Neural cell (in vitro differentiated cells): ENCODE measurements around the gene TRABD2B. TPM values are rescaled to one million over a fixed set of nuclear protein-coding genes. Genes with fewer than 3 reads are reported as not detected.

Source experiments
- H2AFZ ChIP-seq: fragments of 200-600, 300-800 bp; sonication (generic), shearing (Covaris generic); 2 replicates; pipeline ENCODE4 v1.6.0; 2014; ENCODE audit warnings: low read depth, mild to moderate bottlenecking, antibody characterized with exemption, low read length, moderate library complexity
- H3F3A ChIP-seq: fragments of 200-600 bp; shearing (Covaris generic); 2 replicates; pipeline ENCODE4 v1.6.1; 2016; ENCODE audit warnings: mild to moderate bottlenecking, moderate library complexity, mixed read lengths, antibody characterized with exemption, low read length; ENCODE audit not compliant: insufficient read depth, poor library complexity, severe bottlenecking
- H3K27ac ChIP-seq: fragments of 200-600, 300-800 bp; sonication (generic), shearing (Covaris generic); 2 replicates; pipeline ENCODE4 v1.5.1; 2014; ENCODE audit warnings: mild to moderate bottlenecking, low read length, moderate library complexity
- H3K27me3 ChIP-seq: fragments of 300-800, 200-600 bp; sonication (generic), shearing (Covaris generic); 2 replicates; pipeline ENCODE4 v1.6.0; 2014; ENCODE audit warnings: mild to moderate bottlenecking, low read depth, low read length, moderate library complexity; ENCODE audit not compliant: insufficient read depth
- H3K36me3 ChIP-seq: fragments of 300-800, 200-600 bp; sonication (generic), shearing (Covaris generic); 2 replicates; pipeline ENCODE4 v1.5.1; 2014; ENCODE audit warnings: mild to moderate bottlenecking, antibody characterized with exemption, low read length, moderate library complexity; ENCODE audit not compliant: insufficient read depth
- H3K4me2 ChIP-seq: fragments of 300-800, 200-600 bp; sonication (generic), shearing (Covaris generic); 2 replicates; pipeline ENCODE4 v1.6.0; 2014; ENCODE audit warnings: mild to moderate bottlenecking, low read length
- H3K4me3 ChIP-seq: fragments of 300-800, 200-600 bp; sonication (generic), shearing (Covaris generic); 2 replicates; pipeline ENCODE4 v1.5.1; 2014; ENCODE audit warnings: mild to moderate bottlenecking, low read length, moderate library complexity
- H3K79me2 ChIP-seq: fragments of 200-600 bp; shearing (Covaris generic); replicated peaks from 2 replicates; pipeline ENCODE4 v1.6.0; 2014; ENCODE audit warnings: mild to moderate bottlenecking, low read length, moderate library complexity; ENCODE audit not compliant: insufficient read depth
- H3K9ac ChIP-seq: fragments of 300-800, 200-600 bp; sonication (generic), shearing (Covaris generic); 2 replicates; pipeline ENCODE4 v1.6.1; 2016; ENCODE audit warnings: mild to moderate bottlenecking, low read length, mixed read lengths
- H3K9me2 ChIP-seq: fragments of 200-600 bp; shearing (Covaris generic); 2 replicates; pipeline ENCODE4 v1.6.1; 2016; ENCODE audit warnings: mild to moderate bottlenecking, low read length, mixed read lengths; ENCODE audit not compliant: insufficient read depth
- H3K9me3 ChIP-seq: fragments of 200-600, 300-800 bp; sonication (generic), shearing (Covaris generic); 2 replicates; pipeline ENCODE4 v1.6.1; 2016; ENCODE audit warnings: mild to moderate bottlenecking, mixed run types, low read length, moderate library complexity, mixed read lengths
- H4K20me1 ChIP-seq: fragments of 200-600 bp; shearing (Covaris generic); 2 replicates; pipeline ENCODE4 v1.6.1; 2016; ENCODE audit warnings: mild to moderate bottlenecking, mixed run types; ENCODE audit not compliant: insufficient read depth
- EP300 ChIP-seq: fragments of 450-650 bp; conservative IDR thresholded peaks from 2 replicates; pipeline ENCODE4 v1.6.1; 2014; ENCODE audit warnings: antibody characterized with exemption, mild to moderate bottlenecking, moderate library complexity; ENCODE audit not compliant: poor library complexity, severe bottlenecking
- EZH2 ChIP-seq: fragments of 200-600, 300-800 bp; shearing (Covaris generic), sonication (generic); IDR thresholded peaks from 2 replicates; pipeline ENCODE4 v1.6.1; 2014; ENCODE audit warnings: antibody characterized with exemption, low read length, borderline replicate concordance, mild to moderate bottlenecking; ENCODE audit not compliant: insufficient read depth, poor library complexity, severe bottlenecking
- MXI1 ChIP-seq: fragments of 450-650 bp; conservative IDR thresholded peaks from 2 replicates; pipeline ENCODE4 v1.6.1; 2014; ENCODE audit warnings: antibody characterized with exemption, mild to moderate bottlenecking; ENCODE audit not compliant: poor library complexity, severe bottlenecking
- POLR2AphosphoS5 ChIP-seq: IDR thresholded peaks from 2 replicates; pipeline ENCODE4 v1.6.1; 2012
- RAD21 ChIP-seq: fragments of 450-650 bp; conservative IDR thresholded peaks from 2 replicates; pipeline ENCODE4 v1.6.1; 2014; ENCODE audit warnings: antibody characterized with exemption, mild to moderate bottlenecking, moderate library complexity
- SMC3 ChIP-seq: fragments of 450-650 bp; conservative IDR thresholded peaks from 2 replicates; pipeline ENCODE4 v1.6.1; 2014; ENCODE audit warnings: antibody characterized with exemption, mild to moderate bottlenecking, moderate library complexity; ENCODE audit not compliant: poor library complexity
- TAF1 ChIP-seq: IDR thresholded peaks from 2 replicates; pipeline ENCODE4 v1.6.1; 2012; ENCODE audit warnings: low read depth
- polyA plus RNA-seq: library from polyadenylated mRNA; depleted of rRNA; stranded (reverse); fragments of >200 nt; gene quantifications from 2 replicates; pipeline ENCODE4 v1.2.3, GENCODE V29; 2014
- TF ChIP-seq, protein P1 (sequence below): IDR thresholded peaks from 2 replicates; pipeline ENCODE4 v1.6.1; 2012; ENCODE audit warnings: borderline replicate concordance
- TF ChIP-seq, protein P2 (sequence below): fragments of 450-650 bp; IDR thresholded peaks from 2 replicates; pipeline ENCODE4 v1.5.1; 2014; ENCODE audit warnings: antibody characterized with exemption, mild to moderate bottlenecking, moderate library complexity; ENCODE audit not compliant: poor library complexity, severe bottlenecking

Gene TRABD2B
- polyA plus RNA-seq, 1 donor from 2014 or later: 0.02 TPM

DNA sequence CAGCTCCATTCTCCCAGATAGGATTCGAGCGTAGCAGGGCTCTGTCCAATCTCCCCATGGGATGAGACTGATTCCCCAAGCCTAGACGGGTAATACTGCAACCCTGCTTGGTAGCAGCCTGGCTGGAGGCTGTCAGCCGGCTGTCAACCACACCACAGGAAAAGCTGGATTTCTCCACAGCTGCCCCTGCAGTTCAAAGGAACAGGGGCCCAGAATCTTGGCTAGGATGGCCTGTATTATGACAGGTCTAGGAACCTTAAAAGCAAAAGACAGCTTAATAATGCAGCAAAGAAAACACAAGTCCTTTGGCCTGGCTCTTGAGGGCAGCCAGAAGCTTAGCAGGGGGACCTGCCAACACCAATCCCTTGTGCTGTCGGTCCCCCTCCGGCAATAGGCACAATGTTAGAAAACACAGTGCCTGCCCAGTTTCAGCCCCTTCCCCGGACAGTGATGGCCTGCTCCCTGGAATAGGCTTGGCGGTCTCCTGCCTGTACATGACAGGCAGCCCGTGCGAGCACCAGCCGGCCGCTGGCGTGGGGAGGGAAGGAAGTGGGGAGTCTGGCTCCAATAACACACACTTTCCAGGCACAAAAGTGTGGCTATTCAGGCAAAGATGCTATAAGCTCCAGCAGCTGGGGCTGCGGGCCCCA lies 90.5 kb downstream of the TRABD2B start:
- TF ChIP-seq SMC3: no peak
- no peak for TF ChIP-seq TAF1
- TF ChIP-seq MXI1: no peak
- TF ChIP-seq, protein P1, sequence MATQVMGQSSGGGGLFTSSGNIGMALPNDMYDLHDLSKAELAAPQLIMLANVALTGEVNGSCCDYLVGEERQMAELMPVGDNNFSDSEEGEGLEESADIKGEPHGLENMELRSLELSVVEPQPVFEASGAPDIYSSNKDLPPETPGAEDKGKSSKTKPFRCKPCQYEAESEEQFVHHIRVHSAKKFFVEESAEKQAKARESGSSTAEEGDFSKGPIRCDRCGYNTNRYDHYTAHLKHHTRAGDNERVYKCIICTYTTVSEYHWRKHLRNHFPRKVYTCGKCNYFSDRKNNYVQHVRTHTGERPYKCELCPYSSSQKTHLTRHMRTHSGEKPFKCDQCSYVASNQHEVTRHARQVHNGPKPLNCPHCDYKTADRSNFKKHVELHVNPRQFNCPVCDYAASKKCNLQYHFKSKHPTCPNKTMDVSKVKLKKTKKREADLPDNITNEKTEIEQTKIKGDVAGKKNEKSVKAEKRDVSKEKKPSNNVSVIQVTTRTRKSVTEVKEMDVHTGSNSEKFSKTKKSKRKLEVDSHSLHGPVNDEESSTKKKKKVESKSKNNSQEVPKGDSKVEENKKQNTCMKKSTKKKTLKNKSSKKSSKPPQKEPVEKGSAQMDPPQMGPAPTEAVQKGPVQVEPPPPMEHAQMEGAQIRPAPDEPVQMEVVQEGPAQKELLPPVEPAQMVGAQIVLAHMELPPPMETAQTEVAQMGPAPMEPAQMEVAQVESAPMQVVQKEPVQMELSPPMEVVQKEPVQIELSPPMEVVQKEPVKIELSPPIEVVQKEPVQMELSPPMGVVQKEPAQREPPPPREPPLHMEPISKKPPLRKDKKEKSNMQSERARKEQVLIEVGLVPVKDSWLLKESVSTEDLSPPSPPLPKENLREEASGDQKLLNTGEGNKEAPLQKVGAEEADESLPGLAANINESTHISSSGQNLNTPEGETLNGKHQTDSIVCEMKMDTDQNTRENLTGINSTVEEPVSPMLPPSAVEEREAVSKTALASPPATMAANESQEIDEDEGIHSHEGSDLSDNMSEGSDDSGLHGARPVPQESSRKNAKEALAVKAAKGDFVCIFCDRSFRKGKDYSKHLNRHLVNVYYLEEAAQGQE: no peak
- TF ChIP-seq, protein P2, sequence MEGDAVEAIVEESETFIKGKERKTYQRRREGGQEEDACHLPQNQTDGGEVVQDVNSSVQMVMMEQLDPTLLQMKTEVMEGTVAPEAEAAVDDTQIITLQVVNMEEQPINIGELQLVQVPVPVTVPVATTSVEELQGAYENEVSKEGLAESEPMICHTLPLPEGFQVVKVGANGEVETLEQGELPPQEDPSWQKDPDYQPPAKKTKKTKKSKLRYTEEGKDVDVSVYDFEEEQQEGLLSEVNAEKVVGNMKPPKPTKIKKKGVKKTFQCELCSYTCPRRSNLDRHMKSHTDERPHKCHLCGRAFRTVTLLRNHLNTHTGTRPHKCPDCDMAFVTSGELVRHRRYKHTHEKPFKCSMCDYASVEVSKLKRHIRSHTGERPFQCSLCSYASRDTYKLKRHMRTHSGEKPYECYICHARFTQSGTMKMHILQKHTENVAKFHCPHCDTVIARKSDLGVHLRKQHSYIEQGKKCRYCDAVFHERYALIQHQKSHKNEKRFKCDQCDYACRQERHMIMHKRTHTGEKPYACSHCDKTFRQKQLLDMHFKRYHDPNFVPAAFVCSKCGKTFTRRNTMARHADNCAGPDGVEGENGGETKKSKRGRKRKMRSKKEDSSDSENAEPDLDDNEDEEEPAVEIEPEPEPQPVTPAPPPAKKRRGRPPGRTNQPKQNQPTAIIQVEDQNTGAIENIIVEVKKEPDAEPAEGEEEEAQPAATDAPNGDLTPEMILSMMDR: no peak
- TF ChIP-seq EZH2: no peak
- TF ChIP-seq RAD21: no peak
- no peak for TF ChIP-seq POLR2AphosphoS5
- no peak for TF ChIP-seq EP300
- no peak overlapping the region for H3K27ac ChIP-seq
- no peaks in the 10 kb centered on the region for H3K9me3 ChIP-seq
- no peaks in the 10 kb centered on the region for H3K36me3 ChIP-seq
- no peaks in the 10 kb centered on the region for H4K20me1 ChIP-seq
- H3K4me3 ChIP-seq: no peak overlapping the region
- no peaks in the 10 kb centered on the region for H3F3A ChIP-seq
- no peaks in the 10 kb centered on the region for H3K79me2 ChIP-seq
- no peak overlapping the region for H3K9ac ChIP-seq
- no peaks in the 10 kb centered on the region for H3K9me2 ChIP-seq
- no peak overlapping the region for H2AFZ ChIP-seq
- H3K27me3 ChIP-seq: no peaks in the 10 kb centered on the region
- no peak overlapping the region for H3K4me2 ChIP-seq

DNA sequence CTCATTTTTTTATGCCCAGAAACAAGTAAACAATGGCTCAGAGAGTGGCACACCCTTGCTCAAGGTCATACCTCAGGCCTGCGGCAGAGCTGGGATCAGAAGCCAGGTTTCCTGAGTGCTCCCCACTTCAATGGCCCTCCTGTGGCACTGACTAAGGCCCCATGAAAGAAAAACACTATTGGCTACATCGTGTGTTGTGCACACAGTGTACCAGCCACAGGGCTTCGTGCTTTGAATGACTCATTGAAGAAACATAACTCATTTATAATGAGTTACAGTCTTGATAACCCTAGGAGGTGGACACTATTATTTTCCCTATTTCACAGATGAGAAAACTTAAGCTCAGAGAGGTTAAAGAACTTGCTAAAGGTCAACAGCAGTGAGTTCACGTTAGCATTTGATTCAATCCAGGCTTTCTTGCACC lies 91.2 kb downstream of the TRABD2B start:
- Histone ChIP-seq H3K9ac (no peak overlapping the region), H3K9me3 (no peaks in the 10 kb centered on the region), H4K20me1 (no peaks in the 10 kb centered on the region), H3F3A (no peaks in the 10 kb centered on the region), H2AFZ (no peak overlapping the region), H3K36me3 (no peaks in the 10 kb centered on the region), H3K4me2 (no peak overlapping the region), H3K79me2 (no peaks in the 10 kb centered on the region), H3K9me2 (no peaks in the 10 kb centered on the region), H3K27ac (no peak overlapping the region), H3K27me3 (no peaks in the 10 kb centered on the region), H3K4me3 (no peak overlapping the region)
- TF ChIP-seq POLR2AphosphoS5: no peak
- TF ChIP-seq EZH2: no peak
- no peak for TF ChIP-seq MXI1
- TF ChIP-seq TAF1: no peak
- TF ChIP-seq, protein P2: no peak
- no peak for TF ChIP-seq RAD21
- TF ChIP-seq, protein P1: no peak
- TF ChIP-seq EP300: no peak
- TF ChIP-seq SMC3: no peak
